Parietal lobe (tissue), 1 donor: ENCODE results near the gene PSMB8. TPM values are rescaled to one million over a fixed set of nuclear protein-coding genes. Genes with fewer than 3 reads are reported as not detected.

Experiments
- total RNA-seq: library from RNA; depleted of rRNA; stranded (reverse); fragments of >200 nt; gene quantifications from one replicate; pipeline ENCODE4 v1.2.3, GENCODE V29; 2014

Gene PSMB8
- 2.5 TPM for total RNA-seq

DNA sequence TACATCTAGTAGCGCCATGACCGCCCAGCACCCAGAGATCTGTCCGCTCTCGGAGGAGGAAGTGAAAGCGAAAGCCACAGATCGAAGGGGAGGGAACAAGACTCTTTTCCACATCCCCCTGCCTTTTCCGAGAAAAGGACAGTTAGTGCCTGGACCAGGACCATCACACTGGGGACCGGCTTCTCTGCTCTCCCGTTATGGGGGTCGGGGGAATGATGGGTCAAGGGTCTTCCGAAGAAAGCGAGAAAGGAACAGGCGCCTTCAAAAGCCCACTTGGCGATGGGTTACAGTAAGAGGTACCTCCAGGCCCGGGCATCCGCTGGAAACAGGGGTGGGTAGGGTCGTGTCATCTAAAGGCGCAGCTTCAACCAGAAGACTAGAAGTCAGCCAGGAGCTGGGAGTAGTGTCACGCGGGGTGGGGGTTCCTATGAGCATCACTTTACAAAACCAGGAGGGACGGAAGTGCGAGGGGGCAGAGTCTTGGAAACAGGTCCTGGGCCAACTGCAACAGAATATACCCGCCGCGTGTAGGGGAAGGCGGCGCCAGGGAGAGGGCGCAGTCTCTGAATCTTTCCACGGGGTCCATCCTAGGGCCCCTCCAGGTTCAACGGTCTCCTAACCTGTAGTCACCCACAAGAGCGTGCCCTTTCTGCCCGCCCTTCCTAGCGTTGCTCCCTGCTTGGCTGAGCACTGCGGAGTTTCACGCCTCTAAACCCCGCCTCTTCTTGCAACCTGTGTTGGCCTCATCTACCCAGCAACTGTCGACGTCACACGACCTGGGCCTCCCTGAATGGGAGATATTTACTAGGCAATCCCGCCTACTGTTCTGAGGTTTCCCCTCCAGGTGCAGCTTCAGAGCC, at the start of gene PSMB8:
Gene PSMB8, minus strand, starts transcription at position 69 of the 860 bp plus-strand sequence. Its CDS starts 51 bp downstream, at position 18.

DNA sequence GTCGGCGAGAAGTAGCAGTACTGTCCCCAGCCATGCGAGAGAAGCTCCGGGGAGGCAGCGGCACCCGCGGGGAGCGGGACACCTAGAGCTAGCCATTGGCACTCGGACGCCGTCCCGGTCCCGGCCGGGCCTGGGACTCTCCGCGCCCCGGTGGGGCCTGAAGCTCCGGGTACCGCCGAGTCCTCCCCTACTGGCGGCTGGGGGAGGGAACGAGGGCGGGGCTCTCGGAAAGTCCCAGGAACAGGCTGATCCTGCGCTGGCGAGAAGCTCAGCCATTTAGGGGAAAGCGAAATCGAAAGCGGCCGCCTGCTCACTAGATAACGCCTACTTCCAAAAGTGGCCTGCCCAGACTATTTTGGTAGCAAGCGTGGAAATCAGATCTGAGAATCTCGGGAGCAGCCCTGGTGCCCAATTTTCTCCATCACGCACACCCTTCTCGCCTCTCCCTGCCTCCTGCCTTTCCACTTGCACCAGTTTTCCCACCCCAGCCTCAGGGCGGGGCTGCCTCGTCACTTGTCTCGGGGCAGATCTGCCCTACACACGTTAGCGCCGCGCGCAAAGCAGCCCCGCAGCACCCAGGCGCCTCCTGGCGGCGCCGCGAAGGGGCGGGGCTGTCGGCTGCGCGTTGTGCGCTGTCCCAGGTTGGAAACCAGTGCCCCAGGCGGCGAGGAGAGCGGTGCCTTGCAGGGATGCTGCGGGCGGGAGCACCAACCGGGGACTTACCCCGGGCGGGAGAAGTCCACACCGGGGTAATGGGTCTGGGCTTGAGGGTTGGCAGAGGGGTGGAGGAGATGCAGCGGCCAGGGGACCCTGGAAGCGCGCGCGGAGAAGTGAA, 9.9 kb upstream of the PSMB8 start, which contains the start of the genes PSMB9 and TAP1:
Gene PSMB9, plus strand, starts transcription at position 652 of the 835 bp plus-strand sequence. Its CDS starts 38 bp downstream, at position 690.
Gene TAP1, minus strand, starts transcription at position 164 of the 835 bp plus-strand sequence. Its CDS starts 68 bp downstream, at position 96.

DNA sequence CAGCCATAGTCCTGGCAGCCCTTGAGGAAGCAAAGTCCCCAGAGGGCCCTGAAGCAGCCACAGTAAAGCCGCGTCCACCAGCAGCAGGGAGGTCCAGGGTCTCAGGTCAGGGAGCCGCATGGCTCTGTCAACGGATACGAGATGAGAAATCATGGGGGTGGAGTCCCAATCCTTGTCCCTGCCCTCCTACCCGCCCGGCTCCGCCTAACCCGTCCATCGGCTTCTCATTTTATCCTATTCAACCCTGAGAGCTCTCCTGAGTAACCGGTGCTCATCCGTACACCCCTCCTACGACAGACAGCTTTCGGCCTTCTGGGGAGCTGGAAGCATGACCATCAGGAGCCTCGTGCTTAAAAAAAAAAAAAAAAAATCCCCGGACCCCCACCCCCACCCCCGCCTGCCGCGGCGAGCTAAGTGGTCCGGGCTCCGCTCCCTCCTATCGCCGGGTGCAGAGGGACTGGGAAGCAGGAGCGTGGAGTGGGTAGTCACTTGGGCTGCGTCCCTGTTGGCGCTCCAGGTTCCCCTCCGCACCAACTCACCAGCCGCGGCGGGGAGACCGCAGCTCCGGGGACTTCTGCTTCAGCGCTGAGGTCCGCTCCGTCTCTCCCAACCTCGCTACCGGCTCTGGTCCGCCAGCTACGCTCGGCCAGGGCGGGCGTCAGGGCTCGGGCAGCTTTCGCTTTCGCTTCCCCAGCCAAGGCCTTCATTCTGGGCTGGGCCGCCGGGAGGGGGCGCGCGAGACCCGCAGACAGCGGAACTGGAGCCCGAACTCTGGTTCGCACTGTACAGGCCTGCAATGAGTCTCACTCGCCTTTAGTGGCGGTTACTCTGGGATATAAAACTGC, 5.5 kb downstream of the PSMB8 start, which contains the start of gene TAP2:
Gene TAP2, minus strand, starts transcription at position 626 of the 845 bp plus-strand sequence. Its CDS starts 506 bp downstream, at position 120.

DNA sequence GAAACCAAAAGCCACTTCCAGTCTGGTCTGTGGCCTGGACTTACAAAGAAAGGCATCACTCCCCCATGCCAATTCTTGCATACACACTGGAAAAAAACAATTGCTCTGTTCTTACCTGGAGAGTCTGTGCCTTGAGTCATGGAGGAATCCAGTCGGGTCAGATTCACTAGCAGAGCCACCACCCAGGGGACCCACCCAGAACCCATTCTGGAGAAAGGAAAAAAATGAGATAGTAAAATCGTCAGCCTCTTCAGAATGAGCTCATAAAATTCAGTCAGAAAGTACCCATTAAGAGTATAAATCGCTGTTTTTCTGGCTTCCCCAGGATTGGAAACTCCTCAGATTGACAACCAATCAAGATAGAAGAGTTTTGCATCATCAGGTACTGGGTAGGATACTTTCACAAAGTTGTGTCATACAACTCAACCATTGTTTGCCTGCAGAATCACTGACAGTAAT, 27.1 kb downstream of the PSMB8 start, which contains the start of gene HLA-DOB:
Gene HLA-DOB, minus strand, starts transcription at position 257 of the 459 bp plus-strand sequence. Its CDS starts 51 bp downstream, at position 206.

Other genes starting within 250 kb of the PSMB8 start
- gene HLA-DQA1, start 206.6 kb downstream of the PSMB8 start, total RNA-seq, result not detected
- gene HLA-DQB1, start 177.4 kb downstream of the PSMB8 start, total RNA-seq, result 0.63 TPM
- not detected for gene HLA-DQA2, start 102.7 kb downstream of the PSMB8 start, total RNA-seq
- not detected for gene HLA-DQB2, start 80.5 kb downstream of the PSMB8 start, total RNA-seq
- not detected for gene HLA-DOB, start 27.0 kb downstream of the PSMB8 start, total RNA-seq
- gene TAP2, start 5.3 kb downstream of the PSMB8 start, total RNA-seq, result 8.8 TPM
- 4.7 TPM for gene TAP1, start 9.7 kb upstream of the PSMB8 start, total RNA-seq
- 0.94 TPM for gene PSMB9, start 10.1 kb upstream of the PSMB8 start, total RNA-seq
- 0.31 TPM for gene HLA-DMB, start 97.0 kb upstream of the PSMB8 start, total RNA-seq
- 1.6 TPM for gene HLA-DMA, start 109.0 kb upstream of the PSMB8 start, total RNA-seq
- 124 TPM for gene BRD2, start 124.5 kb upstream of the PSMB8 start, total RNA-seq
- 0.31 TPM for gene HLA-DOA, start 165.5 kb upstream of the PSMB8 start, total RNA-seq
- gene HLA-DPA1, start 229.6 kb upstream of the PSMB8 start, total RNA-seq, result 0.94 TPM
- gene HLA-DPB1, start 231.9 kb upstream of the PSMB8 start, total RNA-seq, result 1.9 TPM